Kidney (tissue), 14 donors: ENCODE measurements around the gene ACVR1. TPM values are rescaled to one million over a fixed set of nuclear protein-coding genes. Genes with fewer than 3 reads are reported as not detected.
A peak's percentile ranks its signal among the peaks of the same experiment; 100 is the strongest.

Source experiments
- DNase-seq, 5 donors: peaks; one replicate each; pipeline ENCODE4 v3.0.0-alpha.2; 2013 to 2020
- FAIRE-seq: peaks from 2 replicates; lab custom pipeline; 2012; peaks lifted over from hg19 to GRCh38; lab: Jason Lieb, UNC
- H3K27ac ChIP-seq, 2 donors: one replicate each; pipeline ENCODE4 v1.7.0; 2013; ENCODE audit warnings: low read depth in 2 of 2, low read length in 2 of 2, inconsistent platforms in 1 of 2
- H3K27me3 ChIP-seq: one replicate; pipeline ENCODE4 v1.7.1; 2013; ENCODE audit warnings: low read length, inconsistent platforms; ENCODE audit not compliant: control insufficient read depth, insufficient read depth
- H3K36me3 ChIP-seq, 3 donors: one replicate each; pipeline versions ENCODE4 v1.7.0 to v1.7.1; 2013; ENCODE audit warnings: low read length in 3 of 3, control low read depth in 1 of 3, inconsistent platforms in 1 of 3; ENCODE audit not compliant: insufficient read depth in 3 of 3, control insufficient read depth in 2 of 3
- H3K4me1 ChIP-seq, 3 donors: one replicate each; pipeline versions ENCODE4 v1.7.0 to v1.7.1; 2013; ENCODE audit warnings: low read length in 3 of 3, inconsistent platforms in 1 of 3, low read depth in 1 of 3; ENCODE audit not compliant: control insufficient read depth in 2 of 3, insufficient read depth in 2 of 3
- H3K4me3 ChIP-seq, 3 donors: one replicate each; pipeline versions ENCODE4 v1.7.0 to v1.8.1; 2013; ENCODE audit warnings: low read length in 3 of 3, control low read depth in 1 of 3, inconsistent platforms in 1 of 3
- H3K9ac ChIP-seq, 3 donors: one replicate each; pipeline versions ENCODE4 v1.7.0 to v1.7.1; 2013; ENCODE audit warnings: low read length in 3 of 3, control low read depth in 1 of 3, inconsistent platforms in 1 of 3
- H3K9me3 ChIP-seq, 3 donors: one replicate each; pipeline versions ENCODE4 v1.7.0 to v1.7.1; 2013; ENCODE audit warnings: low read length in 3 of 3, control low read depth in 1 of 3, inconsistent platforms in 1 of 3; ENCODE audit not compliant: control insufficient read depth in 2 of 3, insufficient read depth in 1 of 3
- intact Hi-C: fragments of 100-400 bp; cut with DNase I; formaldehyde crosslinking; loops from one replicate; pipeline ENCODE4 v1.11.1; 2022
- polyA plus RNA-seq: library from polyadenylated mRNA; stranded (reverse); fragments of 350-450 nt; fragmentation: Illumina TruSeq; extraction: RNeasy Lipid Tissue Mini Kit (QIAGEN cat#74804); gene quantifications from one replicate; pipeline ENCODE4 v1.2.3, GENCODE V29; 2014; ENCODE audit warnings: low read depth, low replicate concordance; ENCODE audit not compliant: insufficient read depth
- total RNA-seq: library from RNA; stranded (reverse); fragmentation: NEBNext Ultra II Directional; extraction: Animal tissue kit (Norgen Biotek cat#: 25700); gene quantifications from one replicate; pipeline ENCODE4 v1.2.1, GENCODE V29; 2021
- TF ChIP-seq, protein P1 (sequence below): IDR thresholded peaks from 3 replicates; pipeline ENCODE4 v1.5.1; 2012; ENCODE audit warnings: mild to moderate bottlenecking, moderate library complexity, borderline replicate concordance; ENCODE audit not compliant: insufficient read depth; ENCODE audit errors: extremely low read depth
- donor health status: control.
- donor health status: control.
- donor health status: control.
- donor health status: control.
- donor health status: control.
- donor health status: DM: yes; HTN: yes; CAD: no.
- donor health status: Normal renal cell carcinoma (clear cell type).

Gene ACVR1
- total and polyA plus RNA-seq, 2 donors from 2014 or later: 16.3 to 38.3 TPM

DNA sequence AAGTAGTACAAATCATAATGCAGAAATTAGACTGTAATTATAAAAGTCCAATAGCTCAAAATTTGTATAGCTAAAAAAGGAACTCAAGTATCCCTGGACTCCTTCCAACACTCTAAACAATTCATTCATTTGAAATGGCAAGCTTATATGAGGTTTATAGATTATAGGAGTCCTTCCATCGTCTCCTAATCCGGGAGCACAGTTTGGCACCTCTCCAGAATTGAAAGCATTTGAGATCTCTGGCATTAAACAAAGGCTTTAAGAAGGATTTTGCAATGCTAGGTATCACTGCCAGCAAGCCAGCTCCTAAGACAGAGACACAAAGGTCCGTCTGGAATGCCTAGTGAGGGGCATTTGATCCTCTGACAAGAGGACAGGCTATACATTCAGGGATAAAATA, 90.9 kb downstream of the ACVR1 start:
- H3K9ac ChIP-seq: no peak overlapping the region
- H3K27ac ChIP-seq: peak overlapping the region; percentile 53 to 79
- intact Hi-C loops: no loop called here
- TF ChIP-seq, protein P1, sequence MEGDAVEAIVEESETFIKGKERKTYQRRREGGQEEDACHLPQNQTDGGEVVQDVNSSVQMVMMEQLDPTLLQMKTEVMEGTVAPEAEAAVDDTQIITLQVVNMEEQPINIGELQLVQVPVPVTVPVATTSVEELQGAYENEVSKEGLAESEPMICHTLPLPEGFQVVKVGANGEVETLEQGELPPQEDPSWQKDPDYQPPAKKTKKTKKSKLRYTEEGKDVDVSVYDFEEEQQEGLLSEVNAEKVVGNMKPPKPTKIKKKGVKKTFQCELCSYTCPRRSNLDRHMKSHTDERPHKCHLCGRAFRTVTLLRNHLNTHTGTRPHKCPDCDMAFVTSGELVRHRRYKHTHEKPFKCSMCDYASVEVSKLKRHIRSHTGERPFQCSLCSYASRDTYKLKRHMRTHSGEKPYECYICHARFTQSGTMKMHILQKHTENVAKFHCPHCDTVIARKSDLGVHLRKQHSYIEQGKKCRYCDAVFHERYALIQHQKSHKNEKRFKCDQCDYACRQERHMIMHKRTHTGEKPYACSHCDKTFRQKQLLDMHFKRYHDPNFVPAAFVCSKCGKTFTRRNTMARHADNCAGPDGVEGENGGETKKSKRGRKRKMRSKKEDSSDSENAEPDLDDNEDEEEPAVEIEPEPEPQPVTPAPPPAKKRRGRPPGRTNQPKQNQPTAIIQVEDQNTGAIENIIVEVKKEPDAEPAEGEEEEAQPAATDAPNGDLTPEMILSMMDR: no peak
- no peak for DNase-seq
- no peak overlapping the region for H3K4me3 ChIP-seq
- no peak for FAIRE-seq
- no peaks in the 10 kb centered on the region for H3K27me3 ChIP-seq
- H3K36me3 ChIP-seq: no peaks in the 10 kb centered on the region
- peaks cover 0 to 54% (median 16%) of the 10 kb centered on the region in 3 donors for H3K4me1 ChIP-seq
- H3K9me3 ChIP-seq: no peaks in the 10 kb centered on the region

DNA sequence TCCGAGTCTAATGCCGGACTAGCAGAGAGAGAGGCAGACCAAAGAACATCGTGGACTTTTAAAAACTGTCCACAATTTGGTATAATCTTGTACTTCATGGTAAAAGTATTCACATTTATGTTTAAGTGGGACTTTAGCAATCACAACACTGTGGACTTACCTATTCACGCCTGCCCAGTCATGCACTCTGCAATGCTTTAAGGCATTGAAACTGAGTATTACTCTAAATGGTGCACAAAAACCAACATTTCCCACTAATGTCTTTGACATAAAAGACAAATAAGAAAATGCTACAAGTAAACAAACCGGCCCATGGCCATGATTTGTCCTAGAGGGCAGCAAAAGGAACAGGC, 91.3 kb downstream of the ACVR1 start:
- intact Hi-C loops: no loop called here
- Histone ChIP-seq H3K4me1 (peaks cover 0 to 50% (median 12%) of the 10 kb centered on the region in 3 donors), H3K9me3 (no peaks in the 10 kb centered on the region), H3K4me3 (no peak overlapping the region), H3K9ac (no peak overlapping the region), H3K27ac (peak overlapping the region; percentile 53 to 79), H3K27me3 (no peaks in the 10 kb centered on the region), H3K36me3 (peaks cover 0 to 4% (median 0%) of the 10 kb centered on the region in 3 donors)
- no peak for DNase-seq
- TF ChIP-seq, protein P1: no peak
- no peak for FAIRE-seq

GRCh38 chr2:157784169-157784822, 91.8 kb downstream of the ACVR1 start:
- peak in 1 of 5 donors; percentile 85 for DNase-seq
- intact Hi-C loops: no loop called here
- TF ChIP-seq, protein P1: no peak
- H3K9ac ChIP-seq: no peak overlapping the region
- H3K27ac ChIP-seq: peak overlapping the region; percentile 53 to 79
- H3K4me3 ChIP-seq: peak overlapping the region in 1 of 3 donors; percentile 11
- no peak for FAIRE-seq
- H3K9me3 ChIP-seq: no peaks in the 10 kb centered on the region
- no peaks in the 10 kb centered on the region for H3K27me3 ChIP-seq
- H3K4me1 ChIP-seq: peaks cover 0 to 45% (median 12%) of the 10 kb centered on the region in 3 donors
- H3K36me3 ChIP-seq: peaks cover 0 to 5% (median 0%) of the 10 kb centered on the region in 3 donors
